Astrocyte of the cerebellum (primary cell): ENCODE measurements around the gene DLL3.

ENCODE experiments used
- DNase-seq: peaks from one replicate; pipeline ENCODE4 v3.0.0-alpha.2; 2011; ENCODE audit warnings: low read depth
- H3K4me3 ChIP-seq: 2 replicates; pipeline ENCODE4 v1.5.1; 2011; ENCODE audit warnings: mild to moderate bottlenecking, low read depth, low read length, moderate library complexity
- in situ Hi-C: cut with HindIII; loops from 2 replicates; pipeline ENCODE4 v1.10.0; 2017; ENCODE audit warnings: low sequenced_read_pairs
- TF ChIP-seq, protein P1 (sequence below): IDR thresholded peaks from 2 replicates; pipeline ENCODE4 v1.5.1; 2012; ENCODE audit warnings: low read length, low read depth, moderate library complexity, mild to moderate bottlenecking; ENCODE audit errors: missing control alignments

Gene DLL3

DNA sequence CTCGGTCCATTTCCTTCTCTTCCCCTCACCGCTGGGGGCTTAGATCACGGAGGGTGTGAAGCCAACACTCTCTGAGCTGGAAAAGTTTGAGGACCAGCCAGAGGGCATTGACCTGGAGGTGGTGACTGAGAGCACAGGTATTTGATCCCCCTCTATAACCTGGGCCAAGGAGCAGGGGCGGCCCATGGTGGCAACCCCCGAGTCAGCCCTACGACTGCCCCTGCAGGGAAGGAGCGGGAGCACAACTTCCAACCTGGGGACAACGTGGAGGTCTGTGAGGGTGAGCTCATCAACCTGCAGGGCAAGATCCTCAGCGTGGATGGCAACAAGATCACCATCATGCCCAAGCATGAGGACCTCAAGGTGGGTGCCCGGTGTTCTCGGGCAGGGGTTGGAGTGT lies 29.7 kb upstream of the DLL3 start:
- in situ Hi-C loops: no loop called here
- DNase-seq: no peak
- H3K4me3 ChIP-seq: no peak overlapping the region
- TF ChIP-seq, protein P1, sequence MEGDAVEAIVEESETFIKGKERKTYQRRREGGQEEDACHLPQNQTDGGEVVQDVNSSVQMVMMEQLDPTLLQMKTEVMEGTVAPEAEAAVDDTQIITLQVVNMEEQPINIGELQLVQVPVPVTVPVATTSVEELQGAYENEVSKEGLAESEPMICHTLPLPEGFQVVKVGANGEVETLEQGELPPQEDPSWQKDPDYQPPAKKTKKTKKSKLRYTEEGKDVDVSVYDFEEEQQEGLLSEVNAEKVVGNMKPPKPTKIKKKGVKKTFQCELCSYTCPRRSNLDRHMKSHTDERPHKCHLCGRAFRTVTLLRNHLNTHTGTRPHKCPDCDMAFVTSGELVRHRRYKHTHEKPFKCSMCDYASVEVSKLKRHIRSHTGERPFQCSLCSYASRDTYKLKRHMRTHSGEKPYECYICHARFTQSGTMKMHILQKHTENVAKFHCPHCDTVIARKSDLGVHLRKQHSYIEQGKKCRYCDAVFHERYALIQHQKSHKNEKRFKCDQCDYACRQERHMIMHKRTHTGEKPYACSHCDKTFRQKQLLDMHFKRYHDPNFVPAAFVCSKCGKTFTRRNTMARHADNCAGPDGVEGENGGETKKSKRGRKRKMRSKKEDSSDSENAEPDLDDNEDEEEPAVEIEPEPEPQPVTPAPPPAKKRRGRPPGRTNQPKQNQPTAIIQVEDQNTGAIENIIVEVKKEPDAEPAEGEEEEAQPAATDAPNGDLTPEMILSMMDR: no peak

DNA sequence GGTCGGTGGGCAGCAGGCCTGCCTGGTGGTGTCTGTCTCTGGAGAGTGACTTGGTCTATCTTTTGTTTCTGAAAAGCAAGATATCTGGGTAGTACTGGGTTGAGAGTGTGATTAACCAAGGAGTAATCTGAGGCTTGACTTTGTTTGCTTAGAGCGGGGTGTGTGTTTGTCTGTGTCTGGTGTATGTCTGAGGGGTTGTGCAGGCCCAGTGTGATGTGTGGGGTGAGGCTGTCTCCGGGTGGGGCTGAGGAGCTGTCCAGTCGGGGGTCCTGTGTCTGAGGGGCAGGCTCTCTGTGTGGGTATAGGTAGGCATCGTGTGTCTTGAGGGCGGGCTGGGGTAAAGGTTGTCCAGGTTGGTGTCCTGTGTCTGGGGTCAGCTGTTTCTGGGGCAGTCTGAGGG lies 29.2 kb upstream of the DLL3 start:
- no peak for DNase-seq
- H3K4me3 ChIP-seq: no peak overlapping the region
- in situ Hi-C loops: no loop called here
- TF ChIP-seq, protein P1: no peak

DNA sequence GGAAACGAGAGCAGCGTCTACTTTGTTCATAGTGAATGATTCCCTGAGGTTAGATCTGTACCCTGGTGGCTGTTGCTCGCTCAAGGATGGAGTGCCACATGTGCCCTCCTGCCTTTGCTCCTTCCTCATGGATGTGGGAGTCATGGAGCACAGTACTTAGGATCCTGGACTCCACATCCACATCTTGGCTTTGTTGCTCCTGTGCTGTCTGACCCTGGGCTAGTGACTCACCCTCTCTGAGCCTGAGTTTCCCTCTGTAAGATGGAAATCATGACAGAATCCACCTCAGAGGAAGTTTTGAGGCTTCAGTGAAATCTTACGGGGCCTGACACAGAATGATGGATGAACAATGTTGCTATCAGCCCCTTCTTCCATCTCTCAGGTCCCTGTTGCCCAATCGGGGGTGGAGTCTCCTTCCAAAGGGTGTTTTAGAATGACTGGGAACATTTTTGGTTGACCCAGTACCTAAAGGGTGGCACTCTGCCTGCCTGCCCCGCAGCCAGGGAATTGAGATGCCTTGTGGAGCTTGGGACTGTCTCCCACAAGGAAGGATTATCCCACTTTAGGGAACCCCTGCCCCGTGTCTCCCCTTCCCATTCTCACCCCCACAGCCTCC lies 27.9 kb upstream of the DLL3 start:
- no peak for DNase-seq
- no peak overlapping the region for H3K4me3 ChIP-seq
- TF ChIP-seq, protein P1: no peak
- in situ Hi-C loops: no loop called here

DNA sequence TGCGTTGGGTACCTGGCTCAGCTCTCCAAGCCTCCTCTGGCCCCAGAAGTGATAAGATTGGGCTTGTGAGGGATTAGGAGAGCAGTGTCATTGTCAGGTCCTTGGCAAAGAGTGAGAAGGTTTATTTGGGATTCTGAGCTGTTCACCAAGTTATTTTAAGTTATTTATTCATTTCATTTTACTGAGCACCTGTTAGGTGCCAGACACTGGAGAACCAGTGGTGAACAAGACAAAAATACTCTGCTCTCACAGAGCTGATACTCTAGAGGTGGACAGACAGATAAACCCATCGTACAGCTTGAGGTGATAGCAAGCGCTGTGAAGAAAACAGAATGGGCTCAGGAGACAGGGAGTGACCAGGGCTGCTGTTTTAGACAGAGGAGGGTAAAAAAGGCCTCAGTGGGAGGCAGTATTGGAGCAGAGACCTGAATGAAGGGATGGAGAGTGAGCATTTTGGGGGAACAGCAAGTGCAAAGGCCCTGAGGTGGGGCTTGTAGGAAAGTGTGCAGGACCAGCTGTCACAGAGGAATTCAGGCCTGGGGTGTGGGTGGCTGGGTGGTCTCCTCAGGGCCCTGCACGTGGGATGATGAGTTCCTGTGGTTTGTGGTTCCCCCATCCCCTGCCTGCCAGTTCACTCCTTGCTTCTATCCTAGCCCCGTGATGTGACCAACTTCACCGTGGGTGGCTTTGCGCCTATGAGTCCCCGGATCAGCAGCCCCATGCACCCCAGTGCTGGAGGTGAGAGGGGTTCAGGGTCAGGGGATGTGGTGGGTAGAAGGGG lies 26.8 kb upstream of the DLL3 start:
- in situ Hi-C loops: no loop called here
- DNase-seq: no peak
- no peak overlapping the region for H3K4me3 ChIP-seq
- TF ChIP-seq, protein P1: no peak

DNA sequence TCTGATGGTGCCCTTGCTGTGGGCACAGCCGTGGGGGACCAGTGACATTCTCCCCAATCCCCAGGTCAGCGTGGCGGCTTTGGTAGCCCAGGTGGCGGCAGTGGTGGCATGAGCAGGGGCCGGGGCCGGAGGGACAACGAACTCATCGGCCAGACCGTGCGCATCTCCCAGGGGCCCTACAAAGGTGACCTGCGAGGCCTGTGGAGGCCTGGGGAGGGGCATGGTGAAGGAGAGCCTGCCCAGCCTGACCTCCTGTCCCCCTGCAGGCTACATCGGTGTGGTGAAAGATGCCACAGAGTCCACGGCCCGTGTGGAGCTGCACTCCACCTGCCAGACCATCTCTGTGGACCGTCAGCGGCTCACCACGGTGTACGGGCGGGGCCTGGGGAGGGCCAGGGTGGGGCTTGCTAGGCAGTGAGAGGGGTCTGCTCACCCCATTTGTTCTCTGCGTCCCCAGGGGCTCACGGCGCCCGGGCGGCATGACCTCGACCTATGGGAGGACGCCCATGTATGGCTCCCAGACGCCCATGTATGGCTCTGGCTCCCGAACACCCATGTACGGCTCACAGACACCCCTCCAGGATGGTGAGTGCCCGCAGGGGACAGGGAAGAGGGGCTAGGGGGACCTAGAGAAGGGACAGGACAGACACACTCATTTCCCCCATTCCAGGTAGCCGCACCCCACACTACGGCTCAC lies 25.9 kb upstream of the DLL3 start:
- DNase-seq: no peak
- TF ChIP-seq, protein P1: no peak
- in situ Hi-C loops: no loop called here
- no peak overlapping the region for H3K4me3 ChIP-seq

DNA sequence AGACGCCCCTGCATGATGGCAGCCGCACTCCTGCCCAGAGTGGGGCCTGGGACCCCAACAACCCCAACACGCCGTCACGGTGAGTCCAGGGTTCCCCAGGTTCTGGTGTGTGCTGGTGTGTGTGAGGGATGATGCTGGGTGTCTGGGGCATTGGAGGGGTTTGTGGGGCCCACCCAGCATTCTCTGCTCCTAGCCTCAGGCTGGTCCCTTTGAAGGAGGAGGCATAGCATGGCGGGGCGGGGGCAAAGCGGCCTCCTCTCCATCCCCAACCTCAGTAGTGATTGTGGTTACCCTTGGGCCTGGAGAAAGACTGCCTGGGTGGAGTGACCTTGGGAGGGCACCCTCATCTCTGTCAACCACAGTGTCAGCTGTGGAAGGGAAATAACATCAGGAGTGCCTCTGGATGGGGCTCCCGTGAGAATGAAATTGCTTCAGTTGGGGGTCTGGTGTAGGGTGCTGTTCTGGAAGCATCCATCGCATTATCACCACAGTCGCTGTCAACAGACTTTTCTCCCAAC lies 25.2 kb upstream of the DLL3 start:
- no peak overlapping the region for H3K4me3 ChIP-seq
- in situ Hi-C loops: no loop called here
- TF ChIP-seq, protein P1: no peak
- DNase-seq: no peak
